B cell (primary cell): ENCODE data around the gene WDR43. TPM values are rescaled to one million over a fixed set of nuclear protein-coding genes. Genes with fewer than 3 reads are reported as not detected.

Source experiments
- ATAC-seq: fragments of 200-7000 bp; cut with Tn5 transposase; one replicate; pipeline ENCODE4 v1.10.0; 2021; ENCODE audit warnings: low read depth, mild to moderate bottlenecking, moderate number of reproducible peaks, moderate library complexity
- CTCF ChIA-PET: fragments of 350-600 bp; sonication (Branson Sonifier 250); formaldehyde crosslinking; loops from one replicate; lab custom pipeline; 2021; ENCODE audit warnings: antibody characterized with exemption, inconsistent platforms; lab: Charles Lee
- POLR2A ChIA-PET: fragments of 350-600 bp; sonication (Branson Sonifier 250); formaldehyde crosslinking; loops from one replicate; lab custom pipeline; 2021; ENCODE audit warnings: antibody characterized with exemption; lab: Charles Lee
- DNase-seq: peaks from one replicate; pipeline ENCODE4 v3.0.0; 2013
- H2AFZ ChIP-seq: 2 replicates; pipeline ENCODE4 v1.6.1; 2012; ENCODE audit warnings: mild to moderate bottlenecking, low read depth, low read length; ENCODE audit not compliant: insufficient read depth, poor library complexity, severe bottlenecking
- H3K27ac ChIP-seq, 2 donors: 1 replicate in 1 of 2; 2 replicates in 1 of 2; pipeline ENCODE4 v1.5.1; 2012 to 2013; ENCODE audit warnings: low read length in 2 of 2, mild to moderate bottlenecking in 2 of 2, moderate library complexity in 1 of 2
- H3K27me3 ChIP-seq, 4 experiments: fragments of 200-600 bp in 1 of 4; sonication (generic) in 1 of 4; replicated peaks in 1 of 4; 1 replicate in 2 of 4; 2 replicates in 2 of 4; pipeline versions ENCODE4 v1.6.1 to v1.7.0; 2013 to 2016; ENCODE audit warnings: low read length in 3 of 4, mild to moderate bottlenecking in 2 of 4, mixed read lengths in 1 of 4, moderate library complexity in 1 of 4; ENCODE audit not compliant: insufficient read depth in 4 of 4, control insufficient read depth in 3 of 4; ENCODE audit errors: control extremely low read depth in 1 of 4
- H3K36me3 ChIP-seq, 2 experiments: replicated peaks in 1 of 2; 1 replicate in 1 of 2; 2 replicates in 1 of 2; pipeline versions ENCODE4 v1.6.1 to v1.7.1; 2013; ENCODE audit warnings: low read length in 1 of 2; ENCODE audit not compliant: insufficient read depth in 2 of 2, control insufficient read depth in 1 of 2; ENCODE audit errors: control extremely low read depth in 1 of 2, extremely low read depth in 1 of 2
- H3K4me1 ChIP-seq, 2 donors: fragments of 200-600 bp in 1 of 2; sonication (generic) in 1 of 2; 1 replicate in 1 of 2; 2 replicates in 1 of 2; pipeline versions ENCODE4 v1.5.1 to v1.6.1; 2013 to 2017; ENCODE audit warnings: low read length in 2 of 2; ENCODE audit not compliant: control insufficient read depth in 2 of 2, insufficient read depth in 2 of 2
- H3K4me2 ChIP-seq: replicated peaks from 2 replicates; pipeline ENCODE3; 2012; ENCODE audit warnings: mild to moderate bottlenecking, low read depth, low read length; ENCODE audit not compliant: poor library complexity, severe bottlenecking
- H3K4me3 ChIP-seq, 5 experiments: fragments of 200-600 bp in 1 of 5; sonication (generic) in 1 of 5; 1 replicate in 3 of 5; 2 replicates in 2 of 5; pipeline versions ENCODE4 v1.5.1 to v1.7.0; 2011 to 2016; ENCODE audit warnings: low read length in 4 of 5, mild to moderate bottlenecking in 4 of 5, low read depth in 2 of 5, control low read depth in 1 of 5, moderate library complexity in 1 of 5; ENCODE audit not compliant: insufficient read depth in 1 of 5; ENCODE audit errors: control extremely low read depth in 1 of 5, extremely low read depth in 1 of 5
- H3K79me2 ChIP-seq: fragments of 200-600 bp; sonication (generic); one replicate; pipeline ENCODE4 v1.6.0; 2016; ENCODE audit warnings: low read length; ENCODE audit not compliant: control insufficient read depth, insufficient read depth
- H3K9ac ChIP-seq: fragments of 200-600 bp; sonication (generic); 2 replicates; pipeline ENCODE4 v1.6.1; 2017; ENCODE audit warnings: mild to moderate bottlenecking, low read length, moderate library complexity
- H3K9me3 ChIP-seq, 3 donors: one replicate each; pipeline versions ENCODE4 v1.6.1 to v1.7.1; 2013; ENCODE audit warnings: low read length in 2 of 3; ENCODE audit not compliant: control insufficient read depth in 2 of 3, insufficient read depth in 1 of 3; ENCODE audit errors: control extremely low read depth in 1 of 3
- H4K20me1 ChIP-seq: 2 replicates; pipeline ENCODE4 v1.6.0; 2012; ENCODE audit warnings: mild to moderate bottlenecking, low read length; ENCODE audit not compliant: insufficient read depth, control insufficient read depth, poor library complexity, severe bottlenecking
- H3K27ac Mint-ChIP-seq: one replicate; pipeline ENCODE4 v1.8.0; 2021; ENCODE audit warnings: mixed read lengths
- H3K27me3 Mint-ChIP-seq: one replicate; pipeline ENCODE4 v1.8.0; 2021; ENCODE audit warnings: mixed read lengths
- H3K4me1 Mint-ChIP-seq: one replicate; pipeline ENCODE4 v1.8.0; 2021; ENCODE audit warnings: mixed read lengths
- H3K4me3 Mint-ChIP-seq: one replicate; pipeline ENCODE4 v1.8.0; 2021; ENCODE audit warnings: mixed read lengths
- H3K9me3 Mint-ChIP-seq: one replicate; pipeline ENCODE4 v1.8.0; 2022; ENCODE audit warnings: mixed read lengths; ENCODE audit not compliant: insufficient read depth
- EZH2 ChIP-seq: IDR thresholded peaks from 2 replicates; pipeline ENCODE4 v1.6.1; 2012; ENCODE audit warnings: borderline replicate concordance, low read depth, mild to moderate bottlenecking, moderate library complexity, low read length; ENCODE audit not compliant: insufficient read depth, poor library complexity, severe bottlenecking
- WGBS: methylation state at CpG from one replicate; pipeline ENCODE4 v1.1.5; 2013; ENCODE audit warnings: missing lambda C conversion rate; ENCODE audit not compliant: insufficient coverage; 5-methylcytosine and 5-hydroxymethylcytosine counted together
- intact Hi-C: fragments of 100-400 bp; cut with micrococcal nuclease; formaldehyde crosslinking; loops from one replicate; pipeline ENCODE4 v1.10.0; 2022
- polyA plus RNA-seq: library from polyadenylated mRNA; depleted of rRNA; stranded (reverse); fragments of >200 nt; gene quantifications from 2 replicates; pipeline ENCODE4 v1.2.3, GENCODE V29; 2012
- small RNA-seq: library from RNA; depleted of rRNA; stranded (forward); fragments of <200 nt; gene quantifications from one replicate; pipeline ENCODE3, GENCODE V24; 2012; ENCODE audit warnings: low replicate concordance, low read depth; ENCODE audit not compliant: insufficient read length
- total RNA-seq, 2 donors: library from RNA; stranded (reverse); fragments of 120-200 nt in 1 of 2; gene quantifications; 1 replicate in 1 of 2; 2 replicates in 1 of 2; pipeline versions ENCODE4 v1.2.3 to v1.2.4, GENCODE V29; 2013 to 2022
- TF ChIP-seq, protein P1 (sequence below): fragments of 200-600 bp; IDR thresholded peaks from one replicate; pipeline ENCODE4 v1.8.0; 2022; ENCODE audit warnings: antibody characterized with exemption, mild to moderate bottlenecking

The WDR43 gene
- total and polyA plus RNA-seq, 2 donors (not counting 1 experiment from before 2014, with no cell fraction given) = 22.5 to 51.0 TPM

DNA sequence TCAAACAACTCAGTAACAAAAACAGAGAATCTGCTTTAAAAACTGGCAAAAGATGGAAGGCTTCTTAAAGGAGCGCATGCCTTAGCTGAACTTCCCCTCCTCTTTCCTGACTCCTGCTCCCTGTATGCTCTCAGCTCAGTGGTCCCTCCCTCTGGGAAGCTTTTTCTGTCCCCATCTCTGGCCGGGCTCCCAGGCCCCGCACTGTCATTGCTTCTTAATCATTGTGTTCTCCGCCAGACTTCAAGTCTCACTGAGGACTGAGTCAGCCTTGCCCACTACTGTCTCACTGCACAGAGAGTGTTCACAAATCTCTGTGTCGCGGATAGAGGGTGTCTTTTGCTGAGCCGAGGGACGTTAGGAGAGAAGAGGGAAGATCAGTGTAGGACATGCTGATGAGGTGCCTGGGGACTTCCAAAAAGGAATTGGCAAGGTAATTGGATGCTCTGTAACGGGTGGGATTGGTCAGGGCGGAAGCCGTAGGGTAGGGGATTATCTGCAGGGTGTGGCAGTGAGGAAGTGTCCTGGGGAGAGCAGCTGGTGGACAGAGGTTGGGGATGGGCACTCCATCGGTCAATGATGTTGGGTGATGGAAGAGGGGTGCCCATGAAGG, 102.9 kb downstream of the WDR43 start:
- no peak for ATAC-seq
- no peak for DNase-seq
- H3K27ac Mint-ChIP-seq = peak overlapping the region; percentile 11
- H3K27me3 ChIP-seq = no peaks in the 10 kb centered on the region
- H3K4me3 ChIP-seq = no peak overlapping the region
- no peaks in the 10 kb centered on the region for H3K79me2 ChIP-seq
- H3K27ac ChIP-seq = no peak overlapping the region
- ChIA-PET CTCF (no interaction called here), POLR2A (interaction anchor here (0.7 kb wide), 1 partner anchor 488 kb away, joined by 7 read pairs; no protein-coding TSS in a partner anchor)
- no peak overlapping the region for H3K4me3 Mint-ChIP-seq
- no peaks in the 10 kb centered on the region for H4K20me1 ChIP-seq
- no peak overlapping the region for H2AFZ ChIP-seq
- H3K27me3 Mint-ChIP-seq = peaks cover 18% of the 10 kb centered on the region
- intact Hi-C loops = no loop called here
- H3K9me3 Mint-ChIP-seq = no peaks in the 10 kb centered on the region
- H3K9ac ChIP-seq = no peak overlapping the region
- whole genome bisulfite sequencing = 95% methylated on average over 12 of the region's 12 CpGs
- no peaks in the 10 kb centered on the region for H3K9me3 ChIP-seq
- no peaks in the 10 kb centered on the region for H3K36me3 ChIP-seq
- TF ChIP-seq EZH2 = no peak
- TF ChIP-seq, protein P1, sequence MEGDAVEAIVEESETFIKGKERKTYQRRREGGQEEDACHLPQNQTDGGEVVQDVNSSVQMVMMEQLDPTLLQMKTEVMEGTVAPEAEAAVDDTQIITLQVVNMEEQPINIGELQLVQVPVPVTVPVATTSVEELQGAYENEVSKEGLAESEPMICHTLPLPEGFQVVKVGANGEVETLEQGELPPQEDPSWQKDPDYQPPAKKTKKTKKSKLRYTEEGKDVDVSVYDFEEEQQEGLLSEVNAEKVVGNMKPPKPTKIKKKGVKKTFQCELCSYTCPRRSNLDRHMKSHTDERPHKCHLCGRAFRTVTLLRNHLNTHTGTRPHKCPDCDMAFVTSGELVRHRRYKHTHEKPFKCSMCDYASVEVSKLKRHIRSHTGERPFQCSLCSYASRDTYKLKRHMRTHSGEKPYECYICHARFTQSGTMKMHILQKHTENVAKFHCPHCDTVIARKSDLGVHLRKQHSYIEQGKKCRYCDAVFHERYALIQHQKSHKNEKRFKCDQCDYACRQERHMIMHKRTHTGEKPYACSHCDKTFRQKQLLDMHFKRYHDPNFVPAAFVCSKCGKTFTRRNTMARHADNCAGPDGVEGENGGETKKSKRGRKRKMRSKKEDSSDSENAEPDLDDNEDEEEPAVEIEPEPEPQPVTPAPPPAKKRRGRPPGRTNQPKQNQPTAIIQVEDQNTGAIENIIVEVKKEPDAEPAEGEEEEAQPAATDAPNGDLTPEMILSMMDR = no peak
- peaks cover 10% of the 10 kb centered on the region for H3K4me1 Mint-ChIP-seq
- H3K4me2 ChIP-seq = no peak overlapping the region
- H3K4me1 ChIP-seq = peaks cover 7 to 13% of the 10 kb centered on the region in 2 donors

Small RNA genes within 50 kb of the gene (small RNA-seq; reads per million reads assigned to genes)
- gene RF00019 = not detected
- gene SNORD53 = 122 reads per million, percentile 95 among the genes with 10 or more reads in this experiment
- 62.6 reads per million, percentile 94 among the genes with 10 or more reads in this experiment for gene SNORD53B
- gene SNORD92 = 60.7 reads per million, percentile 94 among the genes with 10 or more reads in this experiment

Other genes with a start within 250 kb of the WDR43 start
- gene PPP1CB, start 142.8 kb upstream of the WDR43 start, total RNA-seq = 152 and 161 TPM in 2 replicates
- 23.1 and 26.9 TPM in 2 replicates for gene PPP1CB, start 142.8 kb upstream of the WDR43 start, polyA plus RNA-seq
- 2.8 and 3.5 TPM in 2 replicates for gene SPDYA, start 83.8 kb upstream of the WDR43 start, total RNA-seq
- gene SPDYA, start 83.8 kb upstream of the WDR43 start, polyA plus RNA-seq = 0.09 TPM in 1 of 2 replicates, not detected in the other
- gene TRMT61B, start 24.4 kb upstream of the WDR43 start, total RNA-seq = 20.3 and 23.0 TPM in 2 replicates
- 15.0 and 15.5 TPM in 2 replicates for gene TRMT61B, start 24.4 kb upstream of the WDR43 start, polyA plus RNA-seq
- 0.25 and 0.58 TPM in 2 replicates for gene TOGARAM2, start 86.6 kb downstream of the WDR43 start, total RNA-seq
- gene TOGARAM2, start 86.6 kb downstream of the WDR43 start, polyA plus RNA-seq = 0.33 and 0.61 TPM in 2 replicates
- not detected in 2 replicates for gene PCARE, start 179.9 kb downstream of the WDR43 start, total RNA-seq
- not detected in 2 replicates for gene PCARE, start 179.9 kb downstream of the WDR43 start, polyA plus RNA-seq
- gene CLIP4, start 220.7 kb downstream of the WDR43 start, total RNA-seq = 20.0 and 20.8 TPM in 2 replicates
- 3.3 and 4.0 TPM in 2 replicates for gene CLIP4, start 220.7 kb downstream of the WDR43 start, polyA plus RNA-seq